Fibroblast of villous mesenchyme (primary cell): ENCODE data around the gene PGD. TPM values are rescaled to one million over a fixed set of nuclear protein-coding genes. Genes with fewer than 3 reads are reported as not detected.

ENCODE experiments used
- DNase-seq: peaks from one replicate; pipeline ENCODE4 v3.0.0-alpha.2; 2010; ENCODE audit warnings: low read depth
- H3K4me3 ChIP-seq: 2 replicates; pipeline ENCODE4 v1.5.1; 2011; ENCODE audit warnings: low read depth, mild to moderate bottlenecking, low read length
- CTCF ChIP-seq: IDR thresholded peaks from 2 replicates; pipeline ENCODE4 v1.5.1; 2012; ENCODE audit warnings: low read depth, mild to moderate bottlenecking, low read length; ENCODE audit not compliant: insufficient read depth
- total RNA-seq: library from RNA; depleted of rRNA; stranded (reverse); fragments of >200 nt; gene quantifications from 2 replicates; pipeline ENCODE4 v1.2.3, GENCODE V29; 2012

PGD gene
- total RNA-seq, 1 donor = 88.1 TPM

GRCh38 chr1:10438677-10439163, 39.9 kb downstream of the PGD start:
- no peak overlapping the region for H3K4me3 ChIP-seq
- TF ChIP-seq CTCF = no peak
- peak; percentile 72 for DNase-seq

DNA sequence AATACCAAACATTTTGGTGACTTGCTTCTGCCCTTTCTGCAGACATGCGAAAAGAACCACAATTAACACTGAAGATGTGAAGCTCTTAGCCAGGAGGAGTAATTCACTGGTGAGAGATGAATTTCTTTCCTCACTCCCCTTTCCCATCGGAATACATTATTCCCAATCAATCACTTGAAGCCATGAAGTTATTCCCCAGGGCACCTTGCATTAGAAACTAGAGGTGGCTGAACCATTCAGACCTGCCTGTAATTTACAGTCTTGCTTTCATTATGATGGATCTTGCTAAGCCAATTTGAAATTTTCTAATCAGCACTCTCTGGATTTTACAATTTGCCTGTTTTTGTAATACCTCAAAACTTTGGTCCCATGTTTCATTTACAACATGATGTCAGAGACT, 41.4 kb downstream of the PGD start:
- no peak overlapping the region for H3K4me3 ChIP-seq
- no peak for DNase-seq
- no peak for TF ChIP-seq CTCF

DNA sequence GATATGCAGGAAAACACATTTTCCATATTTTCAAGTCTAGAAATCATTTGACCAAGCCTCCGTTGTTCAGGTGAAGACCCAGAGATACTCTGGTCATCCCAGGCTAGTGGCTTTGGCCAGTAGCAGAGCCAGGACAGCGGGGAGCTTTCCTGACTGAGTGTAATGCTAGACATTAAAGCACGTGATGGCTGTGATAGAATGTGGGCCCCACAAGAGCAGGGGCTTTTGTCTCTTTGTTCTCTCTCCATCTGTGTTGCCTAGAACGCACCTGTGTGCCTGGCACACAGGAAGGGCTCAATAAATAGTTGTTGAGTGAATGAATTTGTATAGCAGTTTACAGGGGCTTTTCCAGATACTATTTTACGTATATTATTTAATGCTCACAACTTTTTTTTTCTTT, 41.9 kb downstream of the PGD start:
- no peak for TF ChIP-seq CTCF
- H3K4me3 ChIP-seq = no peak overlapping the region
- no peak for DNase-seq

DNA sequence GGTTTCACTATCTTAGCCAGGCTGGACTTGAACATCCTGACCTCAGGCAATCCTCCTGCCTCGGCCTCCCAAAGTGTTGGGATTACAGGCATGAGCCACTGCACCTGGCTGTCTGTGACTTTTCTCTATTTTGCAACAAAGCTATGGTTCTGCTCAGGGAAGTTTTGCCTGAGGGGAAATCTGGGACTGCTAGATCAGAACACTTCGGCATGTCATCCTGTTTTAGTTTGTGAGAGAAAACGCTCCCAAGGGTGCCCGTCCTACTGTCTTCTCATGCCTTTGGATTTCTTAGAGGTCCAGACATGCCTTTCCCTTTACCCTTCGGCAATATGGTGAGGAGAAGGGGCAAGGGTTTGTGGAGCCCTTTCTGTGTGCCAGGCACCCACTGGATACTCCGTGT, 45.4 kb downstream of the PGD start:
- TF ChIP-seq CTCF = no peak
- no peak overlapping the region for H3K4me3 ChIP-seq
- no peak for DNase-seq

- no peak for DNase-seq
- no peak for TF ChIP-seq CTCF
Observed at GRCh38 chr1:10444795-10445397, 46.0 kb downstream of the PGD start.

GRCh38 chr1:10446790-10447422, 48.0 kb downstream of the PGD start:
- TF ChIP-seq CTCF = no peak
- no peak for DNase-seq
- H3K4me3 ChIP-seq = no peak overlapping the region

More at GRCh38 chr1:10444795-10445397, 46.0 kb downstream of the PGD start:
- no peak overlapping the region for H3K4me3 ChIP-seq

- DNase-seq = no peak
- no peak for TF ChIP-seq CTCF
- H3K4me3 ChIP-seq = no peak within 1 kb of the TSS
Observed at GRCh38 chr1:10449751-10450150, 50.9 kb downstream of the PGD start, which contains the start of gene CORT. Gene CORT (plus strand): TSS chr1:10450031. CDS start chr1:10450224, 193 bp downstream.
